ENCODE results near the gene ATP2B2.

DNA sequence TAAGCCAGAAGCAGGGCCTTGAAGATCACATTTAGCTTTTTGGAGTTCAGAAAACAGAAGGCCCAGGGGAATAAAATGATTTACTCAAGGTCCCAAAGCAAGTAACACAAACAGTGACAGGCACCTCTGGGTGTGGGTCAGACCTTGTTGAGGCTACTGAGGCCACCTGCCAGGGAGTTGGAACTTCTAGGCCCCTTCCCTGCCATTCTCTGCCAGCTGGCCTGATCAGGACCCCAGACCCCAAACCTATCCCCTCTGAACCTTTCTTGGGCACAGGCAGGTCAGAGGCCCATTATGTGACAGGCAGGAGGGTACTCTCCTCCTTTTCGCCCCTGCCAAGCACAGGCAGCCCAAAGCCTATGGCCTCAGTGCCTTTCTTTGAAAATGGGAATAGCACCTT, 49.4 kb upstream of the ATP2B2 start:
- TF ChIP-seq CTCF (IDR thresholded peaks at IDR 0.05 in 2 of 3, conservative IDR thresholded peaks at IDR 0.05 in 1 of 3; ENCODE audit: borderline replicate concordance in 1 of 3, insufficient read depth in 1 of 3, low read depth in 2 of 3, low read length in 2 of 3): no peak
- TF ChIP-seq SP1 (IDR thresholded peaks at IDR 0.05; ENCODE audit: low read depth): no peak
- TF ChIP-seq EZH2phosphoT487 (IDR thresholded peaks at IDR 0.05; ENCODE audit: borderline replicate concordance): no peak
- TF ChIP-seq JUND (IDR thresholded peaks at IDR 0.05): no peak
- TF ChIP-seq RAD21 (IDR thresholded peaks at IDR 0.05; ENCODE audit: low read depth): no peak
- no peak for TF ChIP-seq EZH2 (IDR thresholded peaks at IDR 0.05)
- no peak for TF ChIP-seq POLR2AphosphoS5 (IDR thresholded peaks at IDR 0.05; ENCODE audit: low read depth, low read length)
- no peak for TF ChIP-seq SIN3A (IDR thresholded peaks at IDR 0.05; ENCODE audit: low read depth)
- TF ChIP-seq REST (IDR thresholded peaks at IDR 0.05; ENCODE audit: low read depth): no peak
- no peak for TF ChIP-seq ZBTB33 (IDR thresholded peaks at IDR 0.05; ENCODE audit: extremely low read depth, insufficient replicate concordance, low read length)
- TF ChIP-seq POLR2A (IDR thresholded peaks at IDR 0.05; ENCODE audit: borderline replicate concordance, extremely low read depth, insufficient read depth, insufficient read length): no peak
- TF ChIP-seq CEBPB (IDR thresholded peaks at IDR 0.05; ENCODE audit: low read depth): no peak
- TF ChIP-seq TCF7L2 (IDR thresholded peaks at IDR 0.05; ENCODE audit: borderline replicate concordance, extremely low read depth, insufficient read depth, insufficient read length): no peak
- no peak for TF ChIP-seq YY1 (IDR thresholded peaks at IDR 0.05; ENCODE audit: extremely low read depth, insufficient replicate concordance, low read depth, low read length)

Measured in HCT116 (cell line).